ENCODE results near the gene LILRB5.

LILRB5 gene

DNA sequence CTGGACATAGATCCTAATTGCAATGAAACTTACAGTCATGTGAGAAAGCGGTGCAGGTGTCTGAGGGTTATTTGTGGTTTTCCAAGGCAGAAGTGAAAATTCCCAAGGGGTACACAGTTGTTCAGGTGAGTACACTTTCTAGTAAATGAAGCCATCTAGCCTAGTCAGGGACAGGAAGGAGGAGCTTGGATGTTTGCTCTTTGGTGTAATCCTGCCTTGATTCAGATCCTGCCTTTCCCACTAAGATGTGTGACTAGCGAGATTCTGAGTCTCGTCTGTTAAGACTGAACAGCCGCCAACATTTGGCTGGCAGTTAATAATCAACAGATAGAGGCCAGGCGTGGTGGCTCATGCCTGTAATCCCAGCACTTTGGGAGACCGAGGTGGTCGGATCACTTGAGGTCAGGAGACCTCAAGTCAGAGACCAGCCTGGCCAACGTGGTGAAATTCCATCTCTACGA, 53.9 kb downstream of the LILRB5 start:
- TF ChIP-seq POLR2A (IDR thresholded peaks at IDR 0.05; ENCODE audit: low read depth, low read length), result no peak
- FAIRE-seq, result no peak
- DNase-seq (ENCODE audit: insufficient read length, low spot score), result no peak

DNA sequence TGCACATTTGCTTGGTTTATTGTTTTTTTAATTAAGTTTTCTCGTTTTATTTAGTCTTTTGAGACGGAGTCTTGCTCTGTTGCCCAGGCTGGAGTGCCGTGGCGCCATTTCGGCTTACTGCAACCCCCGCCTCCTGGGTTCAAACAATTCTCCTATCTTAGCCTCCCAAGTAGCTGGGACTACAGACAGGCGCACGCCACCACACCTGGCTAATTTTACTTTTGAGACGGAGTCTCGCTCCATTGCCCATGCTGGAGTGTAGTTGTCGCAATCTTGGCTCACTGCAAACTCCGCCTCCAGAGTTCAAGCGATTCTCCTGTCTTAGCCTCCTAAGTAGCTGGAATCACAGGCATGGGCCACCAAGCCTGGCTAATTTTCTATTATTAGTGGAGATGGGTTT, 55.1 kb downstream of the LILRB5 start:
- no peak for TF ChIP-seq POLR2A (IDR thresholded peaks at IDR 0.05; ENCODE audit: low read depth, low read length)
- FAIRE-seq (no peak), DNase-seq (ENCODE audit: insufficient read length, low spot score) (no peak)

GRCh38 chr19:54201172-54201701, 55.8 kb downstream of the LILRB5 start:
- DNase-seq (ENCODE audit: insufficient read length, low spot score) (no peak), FAIRE-seq (no peak)
- no peak for TF ChIP-seq POLR2A (IDR thresholded peaks at IDR 0.05; ENCODE audit: low read depth, low read length)

Data from H54 (cell line).